ENCODE measurements around the gene ASB4.

- TF ChIP-seq CTCF (IDR thresholded peaks at IDR 0.05; ENCODE audit: insufficient read depth, low read length) (no peak), REST (IDR thresholded peaks at IDR 0.05; ENCODE audit: insufficient replicate concordance, low read depth) (no peak), SPI1 (IDR thresholded peaks at IDR 0.05; ENCODE audit: borderline replicate concordance, low read depth) (no peak)
Observed at GRCh38 chr7:95586951-95587301, 101.2 kb downstream of the ASB4 start.

All from HL-60 (cell line).